Keratinocyte (primary cell): Measurements from ENCODE around the gene ZNF74. TPM values are rescaled to one million over a fixed set of nuclear protein-coding genes. Genes with fewer than 3 reads are reported as not detected.

Experiments used
- DNase-seq: peaks from one replicate; pipeline ENCODE4 v3.0.0-alpha.2; 2011; ENCODE audit warnings: low read depth, missing footprints, low spot score
- FAIRE-seq: peaks from 2 replicates; lab custom pipeline; 2011; peaks lifted over from hg19 to GRCh38; lab: Jason Lieb, UNC
- H2AFZ ChIP-seq: 2 replicates; pipeline ENCODE4 v1.6.0; 2012; ENCODE audit warnings: low read length, control low read depth, inconsistent platforms; ENCODE audit not compliant: control insufficient read depth
- H3K27ac ChIP-seq: 2 replicates; pipeline ENCODE4 v1.5.1; 2011; ENCODE audit warnings: low read length; ENCODE audit not compliant: control insufficient read depth, insufficient read depth
- H3K27me3 ChIP-seq: 3 replicates; pipeline ENCODE4 v1.6.0; 2011; ENCODE audit warnings: low read length; ENCODE audit not compliant: control insufficient read depth, insufficient read depth; ENCODE audit errors: extremely low read depth
- H3K36me3 ChIP-seq, 2 experiments: 2 replicates in 1 of 2; 3 replicates in 1 of 2; pipeline ENCODE4 v1.5.1; 2011; ENCODE audit warnings: low read length in 2 of 2, mild to moderate bottlenecking in 1 of 2; ENCODE audit not compliant: control insufficient read depth in 2 of 2, insufficient read depth in 2 of 2; ENCODE audit errors: extremely low read depth in 1 of 2
- H3K4me1 ChIP-seq: 3 replicates; pipeline ENCODE4 v1.5.1; 2011; ENCODE audit warnings: low read length; ENCODE audit not compliant: control insufficient read depth, insufficient read depth; ENCODE audit errors: extremely low read depth
- H3K4me2 ChIP-seq: 3 replicates; pipeline ENCODE4 v1.6.0; 2011; ENCODE audit warnings: low read depth, low read length; ENCODE audit not compliant: control insufficient read depth, insufficient read depth; ENCODE audit errors: extremely low read depth
- H3K4me3 ChIP-seq, 3 experiments: fragments of 200-600 bp in 1 of 3; sonication (generic) in 1 of 3; 2 replicates in 2 of 3; 3 replicates in 1 of 3; pipeline ENCODE4 v1.5.1; 2011 to 2016; ENCODE audit warnings: low read length in 3 of 3, mild to moderate bottlenecking in 3 of 3, control low read depth in 2 of 3, inconsistent platforms in 1 of 3, low read depth in 1 of 3, mixed read lengths in 1 of 3, mixed run types in 1 of 3, moderate library complexity in 1 of 3; ENCODE audit not compliant: control insufficient read depth in 2 of 3, insufficient read depth in 2 of 3; ENCODE audit errors: extremely low read depth in 1 of 3
- H3K79me2 ChIP-seq: 2 replicates; pipeline ENCODE4 v1.6.0; 2012; ENCODE audit warnings: low read length; ENCODE audit not compliant: control insufficient read depth, insufficient read depth
- H3K9ac ChIP-seq: 3 replicates; pipeline ENCODE4 v1.6.0; 2011; ENCODE audit warnings: low read length; ENCODE audit not compliant: control insufficient read depth, insufficient read depth; ENCODE audit errors: extremely low read depth
- H3K9me1 ChIP-seq: 3 replicates; pipeline ENCODE4 v1.6.0; 2011; ENCODE audit warnings: low read length; ENCODE audit not compliant: control insufficient read depth, insufficient read depth; ENCODE audit errors: extremely low read depth
- H3K9me3 ChIP-seq: 2 replicates; pipeline ENCODE4 v1.5.1; 2012; ENCODE audit warnings: low read depth, low read length; ENCODE audit not compliant: control insufficient read depth
- H4K20me1 ChIP-seq: 3 replicates; pipeline ENCODE4 v1.6.0; 2011; ENCODE audit warnings: low read length; ENCODE audit not compliant: control insufficient read depth, insufficient read depth; ENCODE audit errors: extremely low read depth
- EZH2 ChIP-seq: IDR thresholded peaks from one replicate; pipeline ENCODE4 v1.6.1; 2012; ENCODE audit warnings: inconsistent platforms, mild to moderate bottlenecking, low read length, moderate library complexity
- dilution Hi-C: fragments of 300-500 bp; cut with MboI; formaldehyde crosslinking; loops from one replicate; pipeline ENCODE4 v1.7.0; 2020; ENCODE audit warnings: low sequenced_read_pairs; ENCODE audit not compliant: extremely low pct_ligation_motif_present
- polyA plus RNA-seq, 5 experiments: library from polyadenylated mRNA; depleted of rRNA in 3 of 5; stranded (reverse) in 3 of 5; stranded (forward) in 1 of 5; unstranded in 1 of 5; fragments of >200 nt; gene quantifications; 1 replicate in 1 of 5; 2 replicates in 3 of 5; 3 replicates in 1 of 5; pipeline versions ENCODE4 v1.2.1 to v1.2.3, GENCODE V29; 2011 to 2012; ENCODE audit warnings: missing spikeins in 2 of 5, low read depth in 1 of 5, low replicate concordance in 1 of 5
- TF ChIP-seq, protein P1 (sequence below), 3 experiments: IDR thresholded peaks in 1 of 3; conservative IDR thresholded peaks in 1 of 3; optimal IDR thresholded peaks in 1 of 3; 2 replicates in 2 of 3; 3 replicates in 1 of 3; pipeline versions ENCODE3 to v1.5.1; 2011; ENCODE audit warnings: low read length in 3 of 3, mild to moderate bottlenecking in 3 of 3, moderate library complexity in 2 of 3, control low read depth in 1 of 3, inconsistent platforms in 1 of 3; ENCODE audit not compliant: insufficient read depth in 2 of 3; ENCODE audit errors: extremely low read depth in 1 of 3

The ZNF74 gene
- polyA plus RNA-seq, 1 donor (not counting 4 experiments of a cell fraction or from before 2014, with no cell fraction given): 5.2 TPM

- H3K9me1 ChIP-seq: no peaks in the 10 kb centered on the region
- DNase-seq (peak; percentile 26), FAIRE-seq (no peak)
- no peaks in the 10 kb centered on the region for H3K4me1 ChIP-seq
- H3K27me3 ChIP-seq: peaks cover 2% of the 10 kb centered on the region
- H3K4me2 ChIP-seq: peak overlapping the region; percentile 73
- dilution Hi-C loops: no loop called here
- no peak overlapping the region for H3K27ac ChIP-seq
- H2AFZ ChIP-seq: peak overlapping the region; percentile 88
- peak overlapping the region in 2 of 3 experiments; percentile 55 to 61 for H3K4me3 ChIP-seq
- TF ChIP-seq EZH2: no peak
- TF ChIP-seq, protein P1, sequence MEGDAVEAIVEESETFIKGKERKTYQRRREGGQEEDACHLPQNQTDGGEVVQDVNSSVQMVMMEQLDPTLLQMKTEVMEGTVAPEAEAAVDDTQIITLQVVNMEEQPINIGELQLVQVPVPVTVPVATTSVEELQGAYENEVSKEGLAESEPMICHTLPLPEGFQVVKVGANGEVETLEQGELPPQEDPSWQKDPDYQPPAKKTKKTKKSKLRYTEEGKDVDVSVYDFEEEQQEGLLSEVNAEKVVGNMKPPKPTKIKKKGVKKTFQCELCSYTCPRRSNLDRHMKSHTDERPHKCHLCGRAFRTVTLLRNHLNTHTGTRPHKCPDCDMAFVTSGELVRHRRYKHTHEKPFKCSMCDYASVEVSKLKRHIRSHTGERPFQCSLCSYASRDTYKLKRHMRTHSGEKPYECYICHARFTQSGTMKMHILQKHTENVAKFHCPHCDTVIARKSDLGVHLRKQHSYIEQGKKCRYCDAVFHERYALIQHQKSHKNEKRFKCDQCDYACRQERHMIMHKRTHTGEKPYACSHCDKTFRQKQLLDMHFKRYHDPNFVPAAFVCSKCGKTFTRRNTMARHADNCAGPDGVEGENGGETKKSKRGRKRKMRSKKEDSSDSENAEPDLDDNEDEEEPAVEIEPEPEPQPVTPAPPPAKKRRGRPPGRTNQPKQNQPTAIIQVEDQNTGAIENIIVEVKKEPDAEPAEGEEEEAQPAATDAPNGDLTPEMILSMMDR (optimal IDR thresholded peaks at IDR 0.05 in 1 of 3, IDR thresholded peaks at IDR 0.05 in 1 of 3, conservative IDR thresholded peaks at IDR 0.05 in 1 of 3; ENCODE audit: extremely low read depth in 1 of 3, insufficient read depth in 2 of 3, low read length in 3 of 3): peak; percentile 63 to 97 (median 75)
- peak overlapping the region; percentile 9 for H3K9ac ChIP-seq
- no peaks in the 10 kb centered on the region for H4K20me1 ChIP-seq
- no peaks in the 10 kb centered on the region for H3K79me2 ChIP-seq
- no peaks in the 10 kb centered on the region for H3K9me3 ChIP-seq
- no peaks in the 10 kb centered on the region for H3K36me3 ChIP-seq
Measured at GRCh38 chr22:20418211-20418788, 24.3 kb downstream of the ZNF74 start.

- Histone ChIP-seq H3K4me2 (no peak overlapping the region), H3K79me2 (no peaks in the 10 kb centered on the region), H3K9me1 (no peaks in the 10 kb centered on the region), H3K9me3 (no peaks in the 10 kb centered on the region), H3K36me3 (no peaks in the 10 kb centered on the region), H3K27me3 (peaks cover 13% of the 10 kb centered on the region), H3K9ac (no peak overlapping the region), H3K27ac (no peak overlapping the region), H2AFZ (no peak overlapping the region), H4K20me1 (no peaks in the 10 kb centered on the region), H3K4me3 (no peak overlapping the region), H3K4me1 (no peaks in the 10 kb centered on the region)
- no peak for FAIRE-seq
- no peak for DNase-seq
- TF ChIP-seq EZH2: no peak
- TF ChIP-seq, protein P1 (optimal IDR thresholded peaks at IDR 0.05 in 1 of 3, IDR thresholded peaks at IDR 0.05 in 1 of 3, conservative IDR thresholded peaks at IDR 0.05 in 1 of 3; ENCODE audit: extremely low read depth in 1 of 3, insufficient read depth in 2 of 3, low read length in 3 of 3): no peak
- dilution Hi-C loops: no loop called here
Measured at GRCh38 chr22:20419664-20419951, 25.7 kb downstream of the ZNF74 start.
